Activated CD4-positive, alpha-beta T cell treated with anti-CD3 and anti-CD28 coated beads, Interleukin-2, Interleukin-4, amounts not matched to agents 100 ng/mL and 50 ng/mL, durations not matched to agents 16 hours and 8 hours (primary cell): ENCODE results near the gene HOXC12.

Experiments used
- DNase-seq: peaks from one replicate; pipeline ENCODE4 v3.0.0-alpha.2; 2020; ENCODE audit warnings: low spot score

Gene HOXC12

DNA sequence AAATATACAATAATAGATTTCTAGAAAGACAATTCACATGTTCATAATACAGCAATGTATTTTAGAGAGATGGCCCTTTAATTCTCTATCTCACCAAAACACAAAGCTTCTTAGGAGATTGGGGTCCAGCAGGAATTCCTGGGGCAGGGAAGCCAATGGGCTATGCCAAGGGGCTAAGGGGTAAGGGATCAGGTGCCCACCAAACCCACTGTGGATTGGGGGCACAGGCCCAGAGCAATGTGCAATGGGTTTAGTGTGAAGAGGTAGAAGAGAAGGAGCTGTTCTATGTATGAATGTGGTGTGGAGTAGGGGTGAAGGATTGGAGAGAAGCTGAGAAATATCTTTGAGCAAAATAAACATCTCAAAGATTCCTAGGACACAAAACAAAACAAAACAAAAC, 13.5 kb upstream of the HOXC12 start:
- DNase-seq: no peak

- DNase-seq: no peak
Measured at GRCh38 chr12:53941750-53942149, 13.0 kb upstream of the HOXC12 start.

DNA sequence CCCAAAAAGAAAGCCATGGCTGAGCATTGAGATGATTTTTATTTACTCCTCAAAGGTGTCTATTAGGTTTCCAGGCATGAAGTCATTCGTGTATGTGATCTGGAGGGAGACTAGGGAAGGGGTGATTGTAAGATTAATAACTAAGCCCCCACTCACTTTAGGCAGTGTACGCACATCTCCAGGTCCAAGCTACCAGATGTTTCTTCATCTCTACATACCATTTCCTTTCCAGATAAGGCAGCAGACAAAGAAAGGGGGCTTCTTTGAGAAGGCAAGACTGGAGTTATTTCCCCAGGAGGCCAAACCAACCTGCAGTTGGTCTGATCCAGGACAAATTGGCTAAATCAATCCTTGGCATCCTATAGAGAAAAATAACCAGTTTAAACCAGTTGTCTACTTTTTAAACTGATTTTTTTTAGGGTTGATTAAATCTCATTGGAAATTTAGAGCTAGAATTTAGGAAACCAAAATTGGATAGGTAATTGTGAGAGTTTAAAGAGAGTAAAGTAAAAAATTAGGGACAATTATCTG, 12.2 kb upstream of the HOXC12 start:
- no peak for DNase-seq

- no peak for DNase-seq
Measured at GRCh38 chr12:53944209-53944608, 10.5 kb upstream of the HOXC12 start.

GRCh38 chr12:53944907-53945847, 9.5 kb upstream of the HOXC12 start:
- no peak for DNase-seq

- DNase-seq: no peak
Measured at GRCh38 chr12:53947743-53948142, 7.0 kb upstream of the HOXC12 start.

GRCh38 chr12:53948650-53949593, 5.8 kb upstream of the HOXC12 start:
- no peak for DNase-seq

GRCh38 chr12:53949631-53950436, 4.9 kb upstream of the HOXC12 start:
- no peak for DNase-seq

DNA sequence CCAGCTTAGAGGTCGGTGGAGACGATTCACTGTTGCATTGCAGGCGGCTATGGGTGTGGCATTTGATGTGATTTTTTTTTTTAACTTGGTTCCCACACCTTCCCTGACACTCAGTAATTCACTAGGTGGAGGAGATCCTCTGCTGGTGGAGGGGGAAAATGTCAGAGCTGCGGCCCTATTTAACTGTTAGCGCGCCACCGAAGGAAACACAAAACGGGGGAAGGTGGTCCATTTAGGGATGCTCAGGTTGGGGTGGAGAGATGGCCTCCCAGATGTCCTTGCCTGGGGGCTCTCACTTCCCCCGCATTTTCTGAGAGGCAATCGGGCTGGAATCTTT, 4.3 kb upstream of the HOXC12 start:
- DNase-seq: no peak

GRCh38 chr12:53950789-53951576, 3.7 kb upstream of the HOXC12 start:
- DNase-seq: no peak

GRCh38 chr12:53951577-53952334, 2.9 kb upstream of the HOXC12 start:
- no peak for DNase-seq

- DNase-seq: no peak
Measured at GRCh38 chr12:53952335-53952694, 2.4 kb upstream of the HOXC12 start.

- peak; percentile 12 for DNase-seq
Measured at GRCh38 chr12:53952871-53953734, 1.6 kb upstream of the HOXC12 start.

DNA sequence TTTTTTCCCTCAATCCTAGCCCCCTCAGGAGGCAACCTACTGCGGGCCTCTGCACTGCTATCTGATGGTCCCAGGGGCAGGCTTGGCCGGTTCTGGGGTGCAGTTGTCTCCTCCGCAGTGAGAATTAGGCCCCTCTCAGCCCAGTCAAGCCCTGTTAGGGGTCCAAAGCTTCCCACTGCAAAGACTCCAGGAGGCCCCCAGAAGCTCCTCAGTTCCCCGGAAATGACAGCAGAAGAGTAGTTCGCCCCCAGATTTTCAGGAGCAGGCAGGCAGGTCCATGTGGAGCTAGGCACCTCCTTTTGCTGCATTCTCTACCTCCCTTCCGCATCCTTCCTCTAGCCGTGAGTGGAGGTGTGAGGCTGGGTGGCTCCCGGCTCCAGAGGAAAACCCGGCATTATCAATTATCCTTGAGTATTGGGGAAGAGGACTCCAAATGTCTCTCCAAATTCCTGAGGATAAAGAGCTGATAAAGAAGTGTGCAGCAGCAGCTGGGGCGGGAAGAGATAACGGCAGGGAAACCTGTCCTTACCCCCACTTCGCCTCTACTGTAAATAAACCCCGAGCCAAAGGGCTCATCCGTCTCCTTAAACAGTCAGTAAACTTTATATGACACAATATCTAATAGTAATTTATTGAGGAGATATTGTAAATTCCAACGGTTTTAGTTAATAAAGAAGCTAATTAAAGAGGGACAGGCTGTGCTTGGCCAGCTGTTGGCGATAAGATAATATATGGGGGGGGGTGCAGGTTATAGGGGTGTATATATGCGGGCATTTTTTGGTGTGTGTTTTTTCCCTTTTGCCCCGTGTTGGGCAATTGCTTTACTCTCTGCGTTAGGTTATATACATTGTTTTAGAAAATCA, 641 bp upstream of the HOXC12 start:
- DNase-seq: no peak

DNA sequence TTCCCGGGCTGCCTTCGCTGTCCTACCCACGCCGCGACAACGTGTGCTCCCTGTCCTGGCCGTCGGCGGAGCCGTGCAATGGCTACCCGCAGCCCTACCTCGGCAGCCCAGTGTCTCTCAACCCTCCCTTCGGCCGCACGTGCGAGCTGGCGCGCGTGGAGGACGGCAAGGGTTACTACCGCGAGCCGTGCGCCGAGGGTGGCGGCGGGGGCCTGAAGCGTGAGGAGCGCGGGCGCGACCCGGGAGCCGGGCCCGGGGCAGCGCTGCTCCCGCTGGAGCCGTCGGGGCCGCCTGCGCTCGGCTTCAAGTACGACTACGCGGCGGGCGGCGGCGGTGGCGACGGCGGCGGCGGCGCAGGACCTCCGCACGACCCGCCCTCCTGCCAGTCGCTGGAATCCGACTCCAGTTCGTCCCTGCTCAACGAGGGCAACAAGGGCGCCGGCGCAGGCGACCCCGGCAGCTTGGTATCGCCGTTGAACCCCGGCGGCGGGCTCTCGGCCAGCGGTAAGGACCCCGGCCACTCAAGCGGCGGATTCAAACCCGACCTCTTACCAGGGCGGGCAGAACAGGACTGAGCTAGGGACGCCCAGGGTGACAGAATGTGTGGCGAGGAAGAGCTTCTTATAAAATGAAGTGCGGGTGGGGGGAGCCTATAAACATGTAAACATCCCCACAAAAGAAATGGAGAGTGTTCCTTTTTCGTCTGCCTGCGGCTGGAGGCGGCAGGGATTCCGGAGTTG, 503 bp downstream of the HOXC12 start:
- DNase-seq: no peak

- no peak for DNase-seq
Measured at GRCh38 chr12:53955776-53956250, 1.1 kb downstream of the HOXC12 start.

- no peak for DNase-seq
Measured at GRCh38 chr12:53956251-53956887, 1.7 kb downstream of the HOXC12 start.
